ENCODE results near the gene ZFYVE28. TPM values are rescaled to one million over a fixed set of nuclear protein-coding genes. Genes with fewer than 3 reads are reported as not detected.

Gene ZFYVE28
- total RNA-seq, 1 donor from 2014 or later = 0.44 TPM

DNA sequence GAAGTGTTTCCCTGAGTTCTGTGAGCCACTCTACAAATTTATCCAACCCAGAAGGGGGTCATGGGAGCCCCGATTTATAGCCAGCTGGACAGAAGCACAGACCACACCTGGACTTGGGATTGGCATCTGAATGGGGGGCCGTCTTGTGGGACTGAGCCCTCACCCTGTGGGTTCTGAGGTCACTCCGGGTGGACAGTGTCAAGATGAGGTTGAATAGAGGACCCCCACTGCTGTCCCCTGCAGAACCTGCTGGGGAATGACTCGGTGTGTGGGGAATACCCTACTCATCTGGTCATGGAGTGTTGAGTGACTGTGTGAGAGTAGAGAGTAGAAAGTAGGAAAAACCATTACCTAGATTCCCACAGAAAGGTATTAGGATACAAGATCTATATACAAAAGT lies 67.5 kb downstream of the ZFYVE28 start:
- Mint-ChIP-seq H3K36me3 (ENCODE audit: low read depth, unreplicated experiment) (no peaks in the 10 kb centered on the region), H3K27ac (ENCODE audit: unreplicated experiment) (no peak overlapping the region), H3K4me3 (ENCODE audit: unreplicated experiment) (no peak overlapping the region), H3K9me3 (ENCODE audit: unreplicated experiment) (no peaks in the 10 kb centered on the region), H3K4me1 (ENCODE audit: unreplicated experiment) (no peaks in the 10 kb centered on the region), H3K27me3 (ENCODE audit: unreplicated experiment) (peaks cover 2% of the 10 kb centered on the region)
- TF ChIP-seq, protein P1, sequence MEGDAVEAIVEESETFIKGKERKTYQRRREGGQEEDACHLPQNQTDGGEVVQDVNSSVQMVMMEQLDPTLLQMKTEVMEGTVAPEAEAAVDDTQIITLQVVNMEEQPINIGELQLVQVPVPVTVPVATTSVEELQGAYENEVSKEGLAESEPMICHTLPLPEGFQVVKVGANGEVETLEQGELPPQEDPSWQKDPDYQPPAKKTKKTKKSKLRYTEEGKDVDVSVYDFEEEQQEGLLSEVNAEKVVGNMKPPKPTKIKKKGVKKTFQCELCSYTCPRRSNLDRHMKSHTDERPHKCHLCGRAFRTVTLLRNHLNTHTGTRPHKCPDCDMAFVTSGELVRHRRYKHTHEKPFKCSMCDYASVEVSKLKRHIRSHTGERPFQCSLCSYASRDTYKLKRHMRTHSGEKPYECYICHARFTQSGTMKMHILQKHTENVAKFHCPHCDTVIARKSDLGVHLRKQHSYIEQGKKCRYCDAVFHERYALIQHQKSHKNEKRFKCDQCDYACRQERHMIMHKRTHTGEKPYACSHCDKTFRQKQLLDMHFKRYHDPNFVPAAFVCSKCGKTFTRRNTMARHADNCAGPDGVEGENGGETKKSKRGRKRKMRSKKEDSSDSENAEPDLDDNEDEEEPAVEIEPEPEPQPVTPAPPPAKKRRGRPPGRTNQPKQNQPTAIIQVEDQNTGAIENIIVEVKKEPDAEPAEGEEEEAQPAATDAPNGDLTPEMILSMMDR (IDR thresholded peaks at IDR 0.05; ENCODE audit: unreplicated experiment) = no peak
- DNase-seq (ENCODE audit: low spot score) = no peak

DNA sequence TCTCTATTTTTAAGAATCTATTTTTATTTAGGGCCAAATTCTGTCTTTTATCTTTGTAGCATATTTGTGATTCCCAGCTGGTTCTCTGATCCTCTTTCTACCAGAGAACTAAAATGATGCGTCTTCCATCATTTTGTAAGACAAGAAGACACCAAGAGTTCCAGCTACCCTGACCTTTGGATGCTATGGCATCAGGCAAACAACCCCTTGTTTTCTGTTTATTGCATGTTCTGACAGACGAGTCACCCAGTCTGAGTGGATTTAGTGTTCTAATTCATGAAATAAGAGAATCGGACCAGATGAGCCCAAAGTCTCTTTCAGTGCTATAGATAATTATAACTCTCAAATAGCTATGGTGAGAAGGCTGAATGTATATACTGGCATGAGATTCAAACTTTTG lies 69.7 kb downstream of the ZFYVE28 start:
- Mint-ChIP-seq H3K27ac (ENCODE audit: unreplicated experiment) (no peak overlapping the region), H3K4me3 (ENCODE audit: unreplicated experiment) (no peak overlapping the region), H3K4me1 (ENCODE audit: unreplicated experiment) (no peaks in the 10 kb centered on the region), H3K36me3 (ENCODE audit: low read depth, unreplicated experiment) (no peaks in the 10 kb centered on the region), H3K9me3 (ENCODE audit: unreplicated experiment) (no peaks in the 10 kb centered on the region), H3K27me3 (ENCODE audit: unreplicated experiment) (no peaks in the 10 kb centered on the region)
- TF ChIP-seq, protein P1 (IDR thresholded peaks at IDR 0.05; ENCODE audit: unreplicated experiment) = no peak
- DNase-seq (ENCODE audit: low spot score) = no peak

DNA sequence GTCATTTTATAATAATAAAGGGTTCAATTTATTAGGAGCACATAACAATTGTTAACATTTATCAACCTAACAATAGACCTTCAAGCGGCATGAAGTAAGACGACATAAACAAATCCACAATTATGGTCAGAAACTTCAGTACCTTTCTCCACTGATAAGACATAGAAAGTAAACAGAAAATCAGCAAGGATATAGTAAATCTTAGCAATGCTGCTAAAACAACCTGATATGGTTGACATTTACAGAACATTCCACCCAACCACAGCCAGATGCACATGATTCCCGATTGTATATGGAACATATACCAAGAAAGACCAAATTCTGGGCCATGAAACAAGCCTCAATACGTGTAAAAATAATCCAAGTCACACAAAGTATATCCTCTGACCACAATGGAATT lies 71.3 kb downstream of the ZFYVE28 start:
- H3K4me3 Mint-ChIP-seq (ENCODE audit: unreplicated experiment) = no peak overlapping the region
- no peaks in the 10 kb centered on the region for H3K4me1 Mint-ChIP-seq (ENCODE audit: unreplicated experiment)
- H3K27me3 Mint-ChIP-seq (ENCODE audit: unreplicated experiment) = no peaks in the 10 kb centered on the region
- no peaks in the 10 kb centered on the region for H3K36me3 Mint-ChIP-seq (ENCODE audit: low read depth, unreplicated experiment)
- no peak for DNase-seq (ENCODE audit: low spot score)
- no peak overlapping the region for H3K27ac Mint-ChIP-seq (ENCODE audit: unreplicated experiment)
- no peaks in the 10 kb centered on the region for H3K9me3 Mint-ChIP-seq (ENCODE audit: unreplicated experiment)
- TF ChIP-seq, protein P1 (IDR thresholded peaks at IDR 0.05; ENCODE audit: unreplicated experiment) = no peak

DNA sequence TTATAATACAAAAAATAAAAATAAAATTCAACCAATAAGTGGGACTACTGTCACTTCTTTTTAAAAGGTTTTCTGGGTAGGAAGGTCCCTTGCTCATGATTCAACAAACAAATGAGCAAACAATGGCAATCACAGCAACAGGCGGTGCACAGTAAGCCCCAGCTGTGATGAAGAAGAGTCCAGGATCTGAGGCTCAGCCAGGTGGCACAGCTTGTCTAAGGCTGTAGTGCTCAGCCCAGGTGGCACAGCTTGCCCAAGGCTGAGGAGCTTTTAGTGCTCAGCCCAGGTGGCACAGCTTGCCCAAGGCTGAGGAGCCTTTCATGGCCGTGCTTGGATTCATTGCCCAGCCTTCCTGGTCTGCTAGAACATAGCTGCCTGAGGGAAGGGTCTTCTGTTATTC lies 75.0 kb downstream of the ZFYVE28 start:
- Mint-ChIP-seq H3K4me1 (ENCODE audit: unreplicated experiment) (no peaks in the 10 kb centered on the region), H3K4me3 (ENCODE audit: unreplicated experiment) (no peak overlapping the region), H3K36me3 (ENCODE audit: low read depth, unreplicated experiment) (no peaks in the 10 kb centered on the region), H3K9me3 (ENCODE audit: unreplicated experiment) (no peaks in the 10 kb centered on the region), H3K27ac (ENCODE audit: unreplicated experiment) (no peak overlapping the region), H3K27me3 (ENCODE audit: unreplicated experiment) (no peaks in the 10 kb centered on the region)
- DNase-seq (ENCODE audit: low spot score) = no peak
- TF ChIP-seq, protein P1 (IDR thresholded peaks at IDR 0.05; ENCODE audit: unreplicated experiment) = no peak

DNA sequence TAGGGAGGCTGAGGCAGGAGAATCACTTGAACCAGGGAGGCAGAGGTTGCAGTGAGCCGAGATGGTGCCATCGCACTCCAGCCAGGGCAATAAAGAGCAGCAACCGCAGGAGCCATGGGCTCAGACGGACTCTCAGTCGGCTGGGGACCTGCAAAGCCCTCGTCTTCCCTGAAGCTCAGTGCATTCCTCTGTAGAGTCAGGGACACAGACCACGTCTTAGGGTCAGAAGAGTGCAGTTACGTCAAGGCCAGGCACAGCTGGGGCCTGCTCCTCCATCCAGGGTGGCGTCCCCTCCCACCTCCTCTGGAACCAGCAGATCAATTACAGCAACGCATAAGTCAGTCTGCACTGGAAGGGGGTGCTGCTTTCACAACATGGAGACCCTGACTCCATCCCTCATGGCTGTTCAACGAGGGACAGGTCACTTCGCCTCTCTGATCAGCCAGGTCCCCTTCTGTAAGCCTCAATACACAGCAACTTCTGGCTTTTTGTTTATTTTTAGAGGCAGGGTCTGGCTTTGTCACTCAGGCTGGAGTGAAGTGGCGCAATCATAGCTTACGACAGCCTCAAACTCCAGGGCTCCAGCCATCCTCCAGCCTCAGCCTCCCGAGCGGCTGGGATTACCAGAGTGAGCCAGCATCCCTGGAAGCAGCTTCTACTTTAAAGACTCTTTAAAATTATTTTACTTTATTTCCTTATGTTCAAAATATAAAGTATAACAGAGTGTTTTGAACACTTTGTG lies 76.4 kb downstream of the ZFYVE28 start:
- Mint-ChIP-seq H3K9me3 (ENCODE audit: unreplicated experiment) (no peaks in the 10 kb centered on the region), H3K27me3 (ENCODE audit: unreplicated experiment) (no peaks in the 10 kb centered on the region), H3K36me3 (ENCODE audit: low read depth, unreplicated experiment) (no peaks in the 10 kb centered on the region), H3K4me3 (ENCODE audit: unreplicated experiment) (no peak overlapping the region), H3K4me1 (ENCODE audit: unreplicated experiment) (no peaks in the 10 kb centered on the region), H3K27ac (ENCODE audit: unreplicated experiment) (no peak overlapping the region)
- DNase-seq (ENCODE audit: low spot score) = no peak
- TF ChIP-seq, protein P1 (IDR thresholded peaks at IDR 0.05; ENCODE audit: unreplicated experiment) = no peak

Measured in endothelial cell (in vitro differentiated cells).